Neutrophil (primary cell): ENCODE measurements around the gene AOPEP.

Source experiments
- H3K27ac ChIP-seq: fragments of 200-600 bp; sonication (generic); 2 replicates; pipeline ENCODE4 v1.5.1; 2016; ENCODE audit warnings: mild to moderate bottlenecking, moderate library complexity
- H3K27me3 ChIP-seq: fragments of 200-600 bp; sonication (generic); 2 replicates; pipeline ENCODE4 v1.6.0; 2016; ENCODE audit warnings: mild to moderate bottlenecking
- H3K36me3 ChIP-seq: fragments of 200-600 bp; sonication (generic); 2 replicates; pipeline ENCODE4 v1.5.1; 2017
- H3K4me1 ChIP-seq, 2 experiments: fragments of 200-600 bp in 1 of 2; sonication (generic) in 1 of 2; 1 replicate in 1 of 2; 2 replicates in 1 of 2; pipeline versions ENCODE4 v1.5.1 to v1.6.1; 2013 to 2016; ENCODE audit warnings: low read depth in 1 of 2, low read length in 1 of 2, mild to moderate bottlenecking in 1 of 2, moderate library complexity in 1 of 2; ENCODE audit not compliant: control insufficient read depth in 1 of 2, insufficient read depth in 1 of 2
- H3K4me3 ChIP-seq, 2 experiments: fragments of 200-600 bp in 1 of 2; sonication (generic) in 1 of 2; 1 replicate in 1 of 2; 2 replicates in 1 of 2; pipeline ENCODE4 v1.5.1; 2013 to 2016; ENCODE audit warnings: low read depth in 1 of 2, low read length in 1 of 2, mild to moderate bottlenecking in 1 of 2, moderate library complexity in 1 of 2
- H3K9me3 ChIP-seq: fragments of 200-600 bp; sonication (generic); 2 replicates; pipeline ENCODE4 v1.5.1; 2016
- CTCF ChIP-seq: fragments of 200-600 bp; sonication (generic); IDR thresholded peaks from 2 replicates; pipeline ENCODE4 v1.5.1; 2016; ENCODE audit warnings: antibody characterized with exemption

The AOPEP gene

GRCh38 chr9:95030344-95030743 is 303.8 kb downstream of the AOPEP start:
- Histone ChIP-seq H3K9me3 (no peaks in the 10 kb centered on the region), H3K4me1 (no peaks in the 10 kb centered on the region), H3K27ac (no peak overlapping the region), H3K4me3 (no peak overlapping the region), H3K36me3 (no peaks in the 10 kb centered on the region), H3K27me3 (no peaks in the 10 kb centered on the region)
- no peak for TF ChIP-seq CTCF

- Histone ChIP-seq H3K4me3 (no peak overlapping the region), H3K27ac (no peak overlapping the region), H3K9me3 (no peaks in the 10 kb centered on the region), H3K4me1 (no peaks in the 10 kb centered on the region), H3K27me3 (no peaks in the 10 kb centered on the region), H3K36me3 (no peaks in the 10 kb centered on the region)
- no peak for TF ChIP-seq CTCF
Observed at GRCh38 chr9:95030920-95031642, 304.6 kb downstream of the AOPEP start.

- Histone ChIP-seq H3K27ac (no peak overlapping the region), H3K4me1 (no peaks in the 10 kb centered on the region), H3K36me3 (no peaks in the 10 kb centered on the region), H3K4me3 (no peak overlapping the region), H3K27me3 (no peaks in the 10 kb centered on the region), H3K9me3 (no peaks in the 10 kb centered on the region)
- no peak for TF ChIP-seq CTCF
Observed at GRCh38 chr9:95031711-95032461, 305.4 kb downstream of the AOPEP start.

GRCh38 chr9:95032580-95033341 is 306.3 kb downstream of the AOPEP start:
- Histone ChIP-seq H3K27me3 (no peaks in the 10 kb centered on the region), H3K27ac (no peak overlapping the region), H3K9me3 (no peaks in the 10 kb centered on the region), H3K4me1 (no peaks in the 10 kb centered on the region), H3K4me3 (no peak overlapping the region), H3K36me3 (no peaks in the 10 kb centered on the region)
- no peak for TF ChIP-seq CTCF

GRCh38 chr9:95035846-95036245 is 309.3 kb downstream of the AOPEP start:
- TF ChIP-seq CTCF: no peak
- no peaks in the 10 kb centered on the region for H3K4me1 ChIP-seq
- no peaks in the 10 kb centered on the region for H3K9me3 ChIP-seq
- H3K27me3 ChIP-seq: no peaks in the 10 kb centered on the region
- no peak overlapping the region for H3K27ac ChIP-seq
- H3K4me3 ChIP-seq: no peak overlapping the region
- H3K36me3 ChIP-seq: no peaks in the 10 kb centered on the region
